ENCODE measurements around the gene FAM43B.

The FAM43B gene

DNA sequence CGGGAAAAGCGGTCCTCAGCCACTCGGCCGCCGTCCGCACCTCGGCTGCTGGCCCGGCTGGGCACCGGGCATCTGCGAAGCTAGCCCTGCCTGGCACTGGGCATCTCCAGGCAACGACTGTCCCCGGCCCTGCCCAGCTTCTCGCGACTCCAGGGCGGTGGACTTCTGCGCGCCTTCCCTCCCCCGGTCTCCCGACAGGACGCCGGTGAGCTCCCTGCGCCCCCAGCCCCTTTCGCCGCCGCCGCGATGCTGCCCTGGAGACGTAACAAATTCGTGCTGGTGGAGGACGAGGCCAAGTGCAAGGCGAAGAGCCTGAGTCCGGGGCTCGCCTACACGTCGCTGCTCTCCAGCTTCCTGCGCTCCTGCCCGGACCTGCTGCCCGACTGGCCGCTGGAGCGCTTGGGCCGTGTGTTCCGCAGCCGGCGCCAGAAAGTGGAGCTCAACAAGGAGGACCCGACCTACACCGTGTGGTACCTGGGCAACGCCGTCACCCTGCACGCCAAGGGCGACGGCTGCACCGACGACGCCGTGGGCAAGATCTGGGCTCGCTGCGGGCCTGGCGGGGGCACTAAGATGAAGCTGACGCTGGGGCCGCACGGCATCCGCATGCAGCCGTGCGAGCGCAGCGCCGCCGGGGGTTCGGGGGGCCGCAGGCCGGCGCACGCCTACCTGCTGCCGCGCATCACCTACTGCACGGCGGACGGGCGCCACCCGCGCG lies 514 bp downstream of the FAM43B start:
- no peak for DNase-seq

DNA sequence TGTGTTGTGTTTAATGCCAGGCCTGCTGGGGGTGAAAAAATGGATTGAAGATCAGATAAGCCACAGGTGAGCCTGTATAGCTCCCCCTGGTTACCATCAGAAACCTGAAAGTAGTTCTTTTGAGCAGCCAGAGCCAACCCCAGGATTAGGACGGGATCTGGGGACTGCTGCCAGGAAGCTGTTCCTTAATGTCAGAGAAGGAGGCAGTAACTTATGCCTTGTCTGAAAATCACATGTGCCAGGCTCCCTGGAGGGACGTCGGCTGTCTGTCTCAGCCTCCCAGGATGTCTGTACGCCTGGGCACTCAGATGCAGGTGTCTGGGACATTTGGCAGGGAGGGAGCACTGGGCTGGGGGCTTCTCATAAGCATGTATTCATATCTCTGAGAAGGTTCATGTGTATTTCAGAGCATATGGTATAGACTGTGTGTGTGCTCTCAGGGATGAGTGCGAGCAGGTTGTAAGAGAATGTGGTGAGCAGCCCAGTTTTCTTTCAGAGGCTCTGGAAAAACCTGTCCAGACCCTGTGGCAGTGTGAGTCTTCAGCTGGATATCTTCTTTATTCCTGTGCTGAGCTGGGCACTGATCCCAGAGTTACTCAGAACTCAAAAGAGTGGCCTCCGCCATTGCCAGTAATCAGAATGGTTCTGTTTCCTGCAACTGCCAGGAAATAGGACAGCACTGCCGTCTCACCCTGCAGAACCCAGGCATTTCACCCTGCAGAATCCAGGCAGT lies 2.8 kb downstream of the FAM43B start:
- no peak for DNase-seq

DNA sequence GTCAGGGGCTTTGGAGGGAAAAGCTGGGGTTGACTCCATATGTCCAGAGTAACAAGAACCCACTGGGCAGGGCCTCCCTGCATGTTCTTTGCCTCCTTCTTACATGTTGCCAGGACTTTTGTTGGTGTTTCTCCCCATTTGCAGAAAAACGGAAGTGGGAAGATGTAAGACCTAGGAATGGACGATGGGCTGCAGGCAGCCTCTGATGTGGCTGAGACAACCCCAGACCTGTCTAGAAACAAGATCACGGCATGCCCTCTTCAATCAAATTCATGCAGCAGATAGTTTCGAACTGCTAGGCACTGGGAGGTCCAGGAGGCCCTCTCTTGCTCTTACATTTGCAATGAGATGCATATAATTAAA lies 3.4 kb downstream of the FAM43B start:
- no peak for DNase-seq

DNA sequence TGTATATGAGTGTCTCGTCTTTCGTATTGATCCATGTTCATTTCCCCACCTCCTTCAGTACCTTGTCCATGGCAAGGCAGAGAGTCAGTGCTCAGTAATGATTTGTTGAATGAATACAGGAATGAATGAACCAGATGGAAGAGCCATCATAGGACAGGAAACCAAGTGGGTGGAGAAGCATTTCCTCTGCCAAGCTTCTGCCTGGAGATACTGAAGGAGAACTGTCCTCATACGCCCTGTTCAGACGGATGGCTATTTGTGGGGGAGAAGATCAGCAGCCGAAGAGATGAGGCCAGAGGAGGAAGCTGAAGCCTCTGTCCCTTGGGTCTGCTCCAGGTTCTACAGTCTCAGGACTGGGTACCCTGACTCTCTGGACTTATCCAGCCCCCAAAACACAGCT lies 5.8 kb downstream of the FAM43B start:
- DNase-seq: no peak

DNA sequence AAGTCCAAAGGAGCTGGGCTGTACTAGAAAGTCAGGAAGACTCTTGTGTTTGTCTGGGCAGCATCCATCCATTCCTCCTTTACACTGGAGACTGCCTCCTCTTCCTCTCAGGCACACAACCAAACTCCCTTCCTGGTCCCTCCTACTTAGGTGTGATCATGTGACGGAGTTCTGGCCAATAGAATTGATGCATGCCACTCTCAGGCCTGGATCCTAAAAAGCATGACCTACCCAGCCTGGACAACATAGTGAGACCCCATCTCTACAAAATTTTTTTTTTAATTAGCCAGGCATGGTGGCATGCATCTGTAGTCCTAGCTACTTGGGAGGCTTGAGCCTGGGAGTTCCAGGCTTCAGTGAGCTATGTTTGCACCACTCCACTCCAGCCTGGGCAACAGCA lies 8.6 kb downstream of the FAM43B start:
- DNase-seq: no peak

DNA sequence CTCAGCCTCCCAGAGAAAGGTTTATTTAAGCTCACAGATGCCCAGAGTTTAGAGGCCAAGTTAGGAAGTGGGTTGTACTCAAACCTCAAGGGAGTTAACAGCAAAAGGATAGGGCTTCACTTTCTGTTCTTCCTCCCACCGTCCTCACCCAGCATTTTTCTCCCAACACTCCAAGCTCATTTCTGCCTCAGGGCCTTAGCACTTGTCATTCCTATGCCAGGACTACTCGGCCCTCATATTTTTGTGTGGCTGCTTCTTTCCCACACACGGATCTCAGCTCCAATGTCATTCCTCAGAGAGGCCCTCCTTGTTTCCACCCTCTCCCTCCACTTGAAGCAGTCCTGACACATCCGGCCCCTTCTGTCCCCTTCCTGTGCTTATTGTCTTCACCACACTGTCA lies 12.9 kb downstream of the FAM43B start:
- no peak for DNase-seq

DNA sequence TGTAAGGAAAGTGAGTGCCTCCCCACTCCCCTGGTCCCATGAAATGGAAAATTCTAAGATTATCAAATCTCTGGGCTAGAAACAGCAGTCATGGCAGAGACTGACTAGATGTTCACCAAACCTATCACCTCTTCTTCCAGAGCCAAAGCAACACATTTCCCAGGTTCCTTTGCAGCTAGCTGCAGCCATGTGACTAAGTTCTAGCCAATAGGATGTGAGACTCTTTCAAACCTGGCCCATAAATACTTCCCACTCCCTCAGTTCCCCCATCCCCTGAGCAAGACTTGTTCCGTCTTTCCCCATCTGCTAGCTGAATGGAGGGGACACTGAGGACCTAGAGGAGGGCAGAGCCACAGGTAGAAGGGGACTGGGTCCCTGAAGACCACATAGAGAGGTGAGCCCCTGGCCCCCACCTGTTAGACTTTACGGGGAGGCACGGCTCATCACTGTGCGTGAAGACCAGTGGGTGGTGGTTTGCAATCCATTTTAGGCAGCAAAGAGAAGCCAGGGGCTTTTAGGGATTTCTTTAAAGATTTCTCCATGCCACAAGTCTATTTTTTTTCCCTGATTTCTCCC lies 17.2 kb downstream of the FAM43B start:
- DNase-seq: no peak

DNA sequence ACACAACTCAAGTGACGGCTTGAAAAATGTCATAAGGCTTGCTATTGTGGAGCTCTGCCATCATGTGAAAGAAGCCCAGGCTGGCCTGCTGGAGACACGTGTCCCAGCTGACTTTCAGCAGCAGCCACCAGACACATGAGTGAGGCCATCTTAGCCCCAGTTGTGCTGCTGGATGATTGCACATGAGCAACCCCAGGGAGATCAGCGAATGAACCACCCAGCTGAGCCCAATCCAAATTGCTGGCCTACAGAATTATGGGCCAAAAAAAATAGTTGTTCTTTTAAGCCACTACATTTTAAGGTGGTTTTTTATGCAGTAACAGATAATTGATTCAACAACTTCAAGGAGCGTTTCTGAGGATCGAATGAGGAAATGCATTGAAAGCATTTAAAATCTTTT lies 19.1 kb downstream of the FAM43B start:
- DNase-seq: no peak

DNA sequence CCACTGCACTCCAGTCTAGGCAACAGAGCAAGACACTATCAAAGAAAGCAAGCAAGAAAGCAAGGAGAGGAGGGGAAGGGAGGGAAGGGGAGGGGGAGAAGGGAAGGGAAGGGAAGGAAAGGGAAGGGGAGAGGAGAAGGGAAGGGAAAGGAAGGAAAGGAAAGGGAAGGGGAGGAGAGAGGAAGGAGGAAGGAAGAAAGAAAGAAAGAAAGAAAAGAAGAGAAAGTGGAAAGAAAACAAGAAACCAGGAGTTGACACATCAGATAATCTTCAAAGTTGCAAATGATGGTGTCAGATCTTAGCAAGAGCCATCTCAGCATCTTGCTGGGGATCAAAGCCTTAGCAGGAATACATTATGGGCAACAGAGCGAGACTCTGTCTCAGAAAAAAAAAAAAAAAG lies 21.6 kb downstream of the FAM43B start:
- DNase-seq: no peak

DNA sequence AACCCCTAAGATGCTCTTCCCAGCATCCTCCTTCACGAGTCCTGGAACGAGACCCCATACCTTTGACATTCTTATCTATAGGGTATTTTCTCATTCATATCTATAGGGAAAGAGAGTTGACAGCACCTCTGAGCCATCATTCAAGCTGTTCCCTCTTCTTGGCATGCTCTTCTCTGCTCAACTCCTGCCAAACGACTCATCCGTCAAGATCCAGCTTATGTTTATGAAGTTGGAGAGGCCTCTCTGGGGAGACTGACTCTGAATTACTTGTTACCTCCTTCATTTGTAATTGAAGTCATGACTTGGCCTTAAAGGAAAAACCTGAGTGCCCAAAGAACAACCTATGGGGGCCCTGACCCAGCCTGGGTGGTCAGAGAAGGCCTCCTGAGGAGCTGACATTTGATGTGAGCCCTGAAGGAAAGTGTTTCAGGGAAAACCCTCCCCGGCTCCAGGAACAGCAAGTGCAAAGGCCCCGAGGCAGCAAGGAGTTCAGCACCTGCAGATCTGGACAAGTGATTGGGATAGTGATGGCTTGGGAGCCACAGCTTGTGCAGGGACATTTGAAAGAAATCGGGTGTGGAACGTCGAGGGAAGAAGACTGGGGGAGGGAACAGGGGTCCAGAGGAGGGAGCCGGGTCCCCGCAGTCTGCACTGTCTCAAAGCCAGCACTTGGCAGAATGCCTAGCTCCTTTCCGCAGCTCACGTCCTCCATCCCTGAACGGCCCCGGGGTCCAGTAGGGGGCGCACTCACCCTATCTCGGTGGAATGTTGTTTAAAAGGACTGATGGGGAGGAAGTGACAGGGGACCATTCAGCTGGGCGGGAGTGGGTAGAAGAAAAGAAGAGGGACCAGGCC lies 22.5 kb downstream of the FAM43B start:
- DNase-seq: peak; percentile 38

DNA sequence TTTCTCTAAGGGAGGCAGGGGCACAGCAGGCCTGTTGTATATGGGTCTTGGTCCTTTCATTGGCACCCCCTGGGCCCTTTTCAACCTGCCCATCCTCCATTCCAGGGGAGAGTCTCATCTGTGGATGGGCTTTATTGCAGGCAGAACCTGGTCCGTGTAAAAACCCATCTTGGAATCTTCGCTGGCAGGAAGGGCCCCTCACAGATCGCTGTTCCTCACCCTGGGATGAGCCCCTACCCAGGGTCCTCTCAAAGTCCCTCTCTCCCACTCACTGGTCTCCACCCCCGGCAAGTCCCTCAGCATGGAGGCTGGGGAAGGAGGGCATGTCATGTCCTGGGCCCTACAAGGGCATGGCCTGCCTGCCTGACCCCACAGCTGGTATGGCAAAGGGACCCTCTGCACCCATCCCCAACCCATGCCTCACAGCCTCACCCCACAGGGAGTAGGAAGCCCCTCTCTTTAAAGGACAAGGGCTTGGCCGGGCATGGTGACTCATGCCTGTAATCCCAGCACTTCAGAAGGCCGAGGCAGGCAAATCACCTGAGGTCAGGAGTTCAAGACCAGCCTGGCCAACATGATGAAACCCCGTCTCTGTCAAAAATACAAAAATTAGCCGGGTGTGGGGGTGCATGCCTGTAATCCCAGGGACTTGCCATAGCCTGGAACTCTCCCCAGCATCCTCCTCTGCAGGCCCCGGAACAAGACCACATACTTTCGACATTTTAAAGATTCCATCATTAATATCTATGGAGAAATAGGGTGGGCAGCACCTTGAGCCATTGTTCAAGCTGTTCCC lies 23.4 kb downstream of the FAM43B start:
- no peak for DNase-seq

DNA sequence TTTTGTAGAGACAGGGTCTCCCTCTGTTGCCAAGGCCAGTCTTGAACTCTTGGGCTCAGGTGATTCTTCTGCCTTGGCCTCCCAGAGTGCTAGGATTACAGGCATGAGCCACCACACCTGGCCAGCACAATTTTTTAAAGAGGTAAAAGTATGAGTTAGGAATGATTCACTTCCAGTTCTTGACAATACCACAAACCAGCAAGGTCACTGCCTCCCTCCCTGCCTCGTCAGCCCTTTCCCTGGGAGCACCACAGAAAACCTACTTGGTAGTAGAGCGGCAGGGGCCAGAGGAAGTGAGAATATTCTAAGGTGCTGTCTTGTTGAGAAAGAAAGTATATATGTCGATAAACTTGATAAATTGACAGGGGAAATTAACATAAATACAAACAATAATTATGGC lies 25.7 kb downstream of the FAM43B start:
- no peak for DNase-seq

DNA sequence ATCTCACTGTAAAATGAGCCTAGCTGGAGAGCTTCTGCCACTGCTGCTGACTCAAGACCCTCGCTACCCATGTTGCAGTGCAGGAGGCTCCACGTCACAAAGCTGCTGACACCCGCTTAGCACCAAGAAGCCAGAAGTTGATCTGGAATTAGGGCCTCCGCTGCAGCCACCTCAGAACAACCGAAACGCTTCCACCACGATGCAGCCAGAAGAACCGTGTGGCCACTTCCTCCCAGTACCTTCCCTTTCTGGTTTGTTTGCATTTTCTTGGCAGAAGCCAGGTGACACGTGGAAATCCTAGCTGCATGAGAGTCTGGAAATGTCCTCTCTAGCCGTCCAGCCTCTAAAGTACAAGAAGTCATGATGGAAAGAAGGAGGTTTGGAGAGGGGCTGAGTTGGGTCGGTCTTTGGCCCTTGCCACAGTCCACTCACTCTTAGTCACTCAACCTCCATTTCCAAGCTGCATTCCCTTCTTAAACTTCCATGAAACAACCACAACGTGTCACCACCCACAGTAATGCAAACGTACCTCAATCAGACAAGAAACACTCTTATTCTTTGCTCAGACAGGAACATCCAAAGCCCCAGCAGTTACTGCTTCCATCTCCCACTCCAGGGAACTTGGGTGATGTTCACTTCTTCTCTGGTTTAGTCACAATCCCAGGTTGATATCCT lies 26.5 kb downstream of the FAM43B start:
- DNase-seq: no peak

DNA sequence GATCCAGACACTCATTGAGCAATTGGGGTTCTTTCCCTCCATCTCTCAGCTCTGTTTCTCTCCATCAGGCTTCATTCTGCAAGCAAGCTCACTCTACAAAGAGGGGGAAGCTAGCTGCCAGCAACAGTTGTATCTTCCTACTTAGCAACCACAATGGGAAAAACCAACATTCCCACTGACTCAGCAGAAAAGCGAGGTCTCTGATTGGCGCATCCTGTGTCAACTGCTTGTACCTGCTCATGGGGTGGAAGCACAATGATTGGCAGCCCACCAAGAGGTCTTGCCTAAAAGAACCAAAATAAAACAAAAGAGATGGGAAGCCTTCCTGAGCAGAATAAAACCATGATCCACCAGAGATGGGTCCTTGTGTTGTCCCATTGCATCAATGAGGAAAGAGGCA lies 32.5 kb downstream of the FAM43B start:
- no peak for DNase-seq

DNA sequence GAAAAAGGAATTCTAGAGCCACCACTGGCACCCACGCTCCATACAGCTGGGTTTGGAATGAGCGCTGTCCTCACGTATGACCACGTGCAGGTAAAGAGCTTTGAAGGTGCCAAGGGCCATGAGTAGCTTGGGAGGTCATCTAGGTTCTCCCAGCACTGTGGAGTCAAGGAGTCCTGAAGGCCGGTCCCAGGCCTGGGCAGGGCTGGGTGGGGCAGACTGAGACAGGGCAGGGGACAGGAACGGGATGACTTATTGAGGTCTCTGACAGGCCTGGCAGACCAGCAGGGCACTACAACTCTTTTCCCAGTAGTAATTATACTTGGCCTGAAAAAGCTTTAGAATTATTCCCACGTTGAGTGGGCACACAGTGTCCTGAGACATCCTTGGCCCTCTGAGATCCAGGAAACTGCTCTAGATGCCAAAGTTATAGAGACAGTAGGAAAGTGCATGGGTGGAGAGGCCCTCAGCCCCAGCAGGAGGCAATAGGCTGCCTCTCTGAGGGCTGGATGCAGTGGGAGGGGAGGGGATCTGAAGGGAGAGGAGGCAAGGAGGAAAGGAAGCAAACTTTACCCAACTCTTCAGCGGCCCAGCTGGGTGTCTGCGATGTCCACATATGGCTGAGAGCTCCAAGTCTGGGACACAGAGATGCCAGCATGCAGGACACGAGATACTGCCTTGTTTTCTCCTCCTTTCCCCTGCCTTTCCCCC lies 34.7 kb downstream of the FAM43B start:
- no peak for DNase-seq

DNA sequence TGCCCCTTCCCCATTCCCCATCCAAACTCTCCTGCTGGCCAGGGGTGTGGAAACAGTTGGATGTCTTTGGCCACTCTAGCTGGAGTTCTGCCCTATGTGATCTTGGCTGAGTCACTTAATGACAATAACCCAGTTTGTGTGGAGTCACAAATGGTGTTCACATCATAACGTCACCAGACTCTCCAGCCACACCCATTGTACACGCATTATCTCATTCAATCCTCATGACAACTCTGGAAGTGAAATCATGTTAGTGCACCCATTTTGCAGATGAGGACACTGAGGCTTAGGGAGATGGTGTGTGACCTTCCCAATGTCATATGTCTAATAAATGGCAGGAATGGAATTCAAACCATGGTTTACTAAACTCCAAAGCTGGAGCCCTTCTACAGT lies 35.3 kb downstream of the FAM43B start:
- DNase-seq: no peak

DNA sequence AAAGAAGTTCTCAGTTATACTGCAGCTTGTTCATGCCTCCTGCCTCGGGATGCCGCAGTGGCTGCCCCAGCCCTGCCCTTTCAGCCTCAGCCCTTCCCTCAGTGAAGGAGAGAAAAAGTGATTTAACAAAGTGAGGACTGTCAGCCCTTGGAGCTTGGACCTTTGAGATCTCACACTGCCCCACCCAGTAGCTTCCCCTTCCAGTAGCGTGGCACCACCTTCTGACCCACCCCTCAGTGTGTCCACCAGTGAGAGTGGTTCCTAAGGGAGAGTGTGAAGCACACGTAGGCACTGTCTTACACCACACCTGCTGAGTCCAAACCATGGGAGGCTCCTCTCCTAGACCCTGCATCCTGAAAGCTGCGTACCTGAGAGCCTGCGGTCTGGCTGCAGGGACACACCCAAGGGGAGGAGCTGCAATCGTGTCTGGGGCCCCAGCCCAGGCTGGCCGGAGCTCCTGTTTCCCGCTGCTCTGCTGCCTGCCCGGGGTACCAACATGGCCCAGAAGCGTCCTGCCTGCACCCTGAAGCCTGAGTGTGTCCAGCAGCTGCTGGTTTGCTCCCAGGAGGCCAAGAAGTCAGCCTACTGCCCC lies 36.4 kb downstream of the FAM43B start, which contains the start of gene CDA:
TSS of gene CDA (plus strand) at position 464 of the 592 bp plus-strand sequence. CDS start at position 497, 33 bp downstream.
- no peak for DNase-seq

DNA sequence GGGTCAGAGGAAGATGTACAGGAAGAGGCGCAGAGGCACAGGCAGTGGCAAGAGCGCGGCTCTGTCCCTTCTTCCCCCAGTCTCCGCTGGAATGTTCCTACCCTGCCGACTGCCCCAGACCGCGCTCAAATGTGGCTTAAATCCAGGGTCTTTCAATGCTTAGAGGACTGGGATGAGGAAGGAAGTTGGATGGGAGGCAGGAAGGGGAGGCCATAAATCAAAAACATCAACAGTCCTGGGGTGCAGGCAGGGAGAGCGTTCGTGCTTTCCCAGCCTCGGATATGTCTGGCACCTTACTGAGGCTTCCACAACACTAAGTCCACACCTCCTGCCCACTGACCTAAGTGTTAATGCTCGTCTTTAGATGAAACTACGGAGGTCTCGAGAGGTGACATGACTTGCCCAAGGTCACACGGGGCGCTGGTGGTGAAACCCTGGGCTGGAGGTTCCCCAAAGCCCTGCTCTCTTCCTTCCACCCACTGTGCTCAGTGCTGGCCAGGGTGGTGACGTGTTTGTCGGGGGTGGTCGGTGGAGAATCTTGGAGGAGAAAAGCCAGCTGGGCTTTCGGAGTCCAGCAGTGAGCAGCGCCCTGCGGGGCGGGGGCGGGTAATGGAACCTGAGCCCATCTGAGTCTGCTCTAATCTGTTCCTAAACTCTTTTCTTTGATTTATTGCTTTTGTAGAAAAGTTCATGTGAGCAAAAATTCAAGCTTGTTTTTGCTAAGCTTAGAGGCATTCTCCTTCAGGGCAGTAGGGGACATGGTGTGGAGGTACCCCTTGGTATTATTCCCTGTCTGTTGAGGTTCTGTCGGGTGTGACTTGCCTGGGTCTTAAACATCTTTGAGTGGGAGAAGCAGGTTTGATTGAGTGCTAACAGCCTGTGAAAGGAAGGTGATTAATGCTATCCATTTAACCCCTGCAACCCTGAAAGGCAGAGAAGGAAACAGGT lies 37.2 kb downstream of the FAM43B start:
- DNase-seq: no peak

DNA sequence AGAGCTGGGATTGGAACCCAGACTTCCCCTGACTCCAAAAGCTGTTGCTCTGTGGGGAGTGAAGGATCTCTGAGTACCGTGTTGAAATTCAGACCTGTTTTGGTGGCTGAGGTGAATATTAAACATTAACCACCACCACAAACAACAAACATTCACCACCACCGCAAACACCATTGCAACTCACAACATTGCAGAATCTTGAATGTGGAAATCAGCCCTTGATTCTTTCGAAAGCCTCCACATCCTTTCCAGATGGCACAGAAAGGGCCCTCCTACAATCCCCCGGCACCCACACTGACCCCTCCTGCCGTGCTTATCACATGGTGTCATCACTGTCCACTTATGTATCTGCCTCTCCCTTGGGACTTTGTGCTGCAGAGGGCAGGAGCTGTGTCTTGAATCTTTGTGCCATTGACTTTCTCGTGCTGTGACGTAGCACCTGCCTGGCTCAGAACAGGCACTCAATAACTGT lies 38.0 kb downstream of the FAM43B start:
- no peak for DNase-seq

DNA sequence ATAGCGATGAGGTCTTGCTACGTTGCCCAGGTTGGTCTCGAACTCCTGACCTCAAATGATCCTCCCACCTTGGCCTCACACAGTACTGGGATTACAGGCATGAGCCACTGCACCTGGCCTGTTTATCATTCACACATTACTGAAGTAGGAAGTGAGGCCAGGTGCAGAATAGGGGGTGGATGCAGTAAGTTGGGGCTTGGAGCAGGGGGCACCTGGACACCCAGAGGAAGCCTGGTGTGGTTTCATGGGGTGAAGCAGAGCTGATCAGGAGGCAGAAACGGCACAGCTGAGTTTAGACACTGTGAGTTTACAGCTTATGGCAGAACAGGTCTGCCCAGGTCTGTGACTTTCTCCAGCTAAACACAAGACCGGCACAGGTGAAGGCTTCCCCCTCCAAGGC lies 41.4 kb downstream of the FAM43B start:
- DNase-seq: no peak
